ENCODE data around the gene B3GNT9.

GRCh38 chr16:67108931-67109406, 41.8 kb downstream of the B3GNT9 start:
- TF ChIP-seq CTCF (IDR thresholded peaks at IDR 0.05), result no peak
- no peak for TF ChIP-seq POLR2A (IDR thresholded peaks at IDR 0.05)

Data from testis (tissue), 2 donors.